GDM1 (cell line): ENCODE data around the gene UBA1.

Source experiments
- DNase-seq: peaks from one replicate; lab custom pipeline; 2025; lab: John Stamatoyannopoulos, UW

Gene UBA1

GRCh38 chrX:47193475-47194193 lies at the start of gene UBA1:
UBA1 (plus strand) TSS chrX:47193829; CDS start chrX:47198803, 4,974 bp downstream.
- peak; percentile 96 for DNase-seq

GRCh38 chrX:47143894-47144625 lies 49.6 kb upstream of the UBA1 start:
- no peak for DNase-seq

GRCh38 chrX:47144626-47145394 lies 48.8 kb upstream of the UBA1 start, which contains the start of the genes NDUFB11 and RBM10:
NDUFB11 (minus strand) TSS chrX:47144702; CDS start chrX:47144679, 23 bp downstream.
RBM10 (plus strand) TSS chrX:47145221; CDS start chrX:47147482, 2,261 bp downstream.
- DNase-seq, result peak; percentile 88

GRCh38 chrX:47145395-47146120 lies 48.1 kb upstream of the UBA1 start:
- no peak for DNase-seq

- no peak for DNase-seq
These were observed 47.3 kb upstream of the UBA1 start for GRCh38 chrX:47146121-47146935.

GRCh38 chrX:47146936-47147859 lies 46.4 kb upstream of the UBA1 start:
- no peak for DNase-seq

GRCh38 chrX:47148946-47149345 lies 44.7 kb upstream of the UBA1 start:
- no peak for DNase-seq

- DNase-seq, result no peak
These were observed 42.2 kb upstream of the UBA1 start for GRCh38 chrX:47151435-47151834.

GRCh38 chrX:47156611-47157520 lies 36.8 kb upstream of the UBA1 start:
- DNase-seq, result no peak

- DNase-seq, result no peak
These were observed 35.5 kb upstream of the UBA1 start for GRCh38 chrX:47158131-47158530.

GRCh38 chrX:47158781-47159180 lies 34.8 kb upstream of the UBA1 start:
- DNase-seq, result no peak

- no peak for DNase-seq
These were observed 32.8 kb upstream of the UBA1 start for GRCh38 chrX:47160781-47161180.

GRCh38 chrX:47162927-47163583 lies 30.6 kb upstream of the UBA1 start:
- DNase-seq, result no peak

GRCh38 chrX:47164420-47164819 lies 29.2 kb upstream of the UBA1 start:
- DNase-seq, result no peak

- no peak for DNase-seq
These were observed 27.5 kb upstream of the UBA1 start for GRCh38 chrX:47166126-47166525.

GRCh38 chrX:47168495-47169073 lies 25.0 kb upstream of the UBA1 start:
- no peak for DNase-seq

- no peak for DNase-seq
These were observed 24.4 kb upstream of the UBA1 start for GRCh38 chrX:47169273-47169672.
